ENCODE results near the gene C1orf159. TPM values are rescaled to one million over a fixed set of nuclear protein-coding genes. Genes with fewer than 3 reads are reported as not detected.
A peak's percentile ranks its signal among the peaks of the same experiment; 100 is the strongest.

Gene C1orf159
- total RNA-seq, 1 experiment from 2014 or later, result 17.5 TPM

GRCh38 chr1:1132042-1132950, 16.4 kb upstream of the C1orf159 start:
- DNase-seq (ENCODE audit: low read depth), result no peak

GRCh38 chr1:1130206-1131120, 14.6 kb upstream of the C1orf159 start:
- DNase-seq (ENCODE audit: low read depth), result no peak

- DNase-seq (ENCODE audit: low read depth), result no peak
Measured at GRCh38 chr1:1129381-1129821, 13.5 kb upstream of the C1orf159 start.

GRCh38 chr1:1128454-1129139, 12.7 kb upstream of the C1orf159 start:
- no peak for DNase-seq (ENCODE audit: low read depth)

GRCh38 chr1:1127551-1128451, 11.9 kb upstream of the C1orf159 start:
- DNase-seq (ENCODE audit: low read depth), result no peak

GRCh38 chr1:1125945-1126344, 10.1 kb upstream of the C1orf159 start:
- DNase-seq (ENCODE audit: low read depth), result no peak

GRCh38 chr1:1124786-1125642, 9.1 kb upstream of the C1orf159 start:
- no peak for DNase-seq (ENCODE audit: low read depth)

- no peak for DNase-seq (ENCODE audit: low read depth)
Measured at GRCh38 chr1:1124508-1124785, 8.6 kb upstream of the C1orf159 start.

GRCh38 chr1:1123581-1124507, 8.0 kb upstream of the C1orf159 start:
- no peak for DNase-seq (ENCODE audit: low read depth)

GRCh38 chr1:1122981-1123480, 7.1 kb upstream of the C1orf159 start:
- peak; percentile 14 for DNase-seq (ENCODE audit: low read depth)

- DNase-seq (ENCODE audit: low read depth), result peak; percentile 66
Measured at GRCh38 chr1:1122078-1122811, 6.4 kb upstream of the C1orf159 start.

- no peak for DNase-seq (ENCODE audit: low read depth)
Measured at GRCh38 chr1:1121611-1122077, 5.8 kb upstream of the C1orf159 start.

- DNase-seq (ENCODE audit: low read depth), result no peak
Measured at GRCh38 chr1:1120866-1121591, 5.1 kb upstream of the C1orf159 start.

- no peak for DNase-seq (ENCODE audit: low read depth)
Measured at GRCh38 chr1:1120096-1120495, 4.2 kb upstream of the C1orf159 start.

GRCh38 chr1:1119272-1119890, 3.5 kb upstream of the C1orf159 start:
- no peak for DNase-seq (ENCODE audit: low read depth)

- DNase-seq (ENCODE audit: low read depth), result no peak
Measured at GRCh38 chr1:1118876-1119220, 3.0 kb upstream of the C1orf159 start.

All from M059J (cell line).